Esophagus muscularis mucosa (tissue), 4 donors: ENCODE data around the gene ATP1A1. TPM values are rescaled to one million over a fixed set of nuclear protein-coding genes. Genes with fewer than 3 reads are reported as not detected.

ENCODE experiments used
- DNase-seq: peaks from one replicate; pipeline ENCODE4 v3.0.0-alpha.2; 2017; ENCODE audit errors: extremely low spot score
- H3K27ac ChIP-seq, 4 donors: fragments of 200-600 bp; sonication (generic); replicated peaks in 1 of 4; 1 replicate in 3 of 4; 2 replicates in 1 of 4; pipeline ENCODE4 v1.5.1; 2016 to 2019; ENCODE audit warnings: mild to moderate bottlenecking in 1 of 4
- H3K27me3 ChIP-seq, 4 donors: fragments of 200-600 bp; sonication (generic); one replicate each; pipeline versions ENCODE4 v1.5.1 to v1.6.0; 2016 to 2019
- H3K36me3 ChIP-seq, 4 donors: fragments of 200-600 bp; sonication (generic); one replicate each; pipeline ENCODE4 v1.5.1; 2016 to 2019
- H3K4me1 ChIP-seq, 4 donors: fragments of 200-600 bp; sonication (generic); one replicate each; pipeline ENCODE4 v1.5.1; 2016 to 2019
- H3K4me3 ChIP-seq, 4 donors: fragments of 200-600 bp; sonication (generic); 1 replicate in 2 of 4; 2 replicates in 2 of 4; pipeline ENCODE4 v1.5.1; 2016 to 2019; ENCODE audit warnings: mild to moderate bottlenecking in 4 of 4, moderate library complexity in 1 of 4
- H3K9me3 ChIP-seq, 4 donors: fragments of 200-600 bp; sonication (generic); 1 replicate in 3 of 4; 2 replicates in 1 of 4; pipeline ENCODE4 v1.5.1; 2016 to 2019
- CTCF ChIP-seq, 3 experiments: fragments of 200-600 bp in 2 of 3; fragments of 450-650 bp in 1 of 3; sonication (generic) in 2 of 3; IDR thresholded peaks; one replicate each; pipeline ENCODE4 v1.5.1; 2017 to 2019; ENCODE audit warnings: antibody characterized with exemption in 3 of 3, mild to moderate bottlenecking in 2 of 3, moderate library complexity in 1 of 3
- EP300 ChIP-seq: sonication (generic); formaldehyde crosslinking; IDR thresholded peaks from one replicate; pipeline ENCODE4 v1.6.1; 2017; ENCODE audit warnings: antibody characterized with exemption
- POLR2A ChIP-seq: fragments of 450-650 bp; IDR thresholded peaks from one replicate; pipeline ENCODE4 v1.6.1; 2017; ENCODE audit warnings: antibody characterized with exemption, moderate library complexity, mild to moderate bottlenecking, low read depth
- POLR2AphosphoS5 ChIP-seq, 2 donors: sonication (generic); formaldehyde crosslinking; IDR thresholded peaks; one replicate each; pipeline ENCODE4 v1.6.1; 2017; ENCODE audit warnings: antibody characterized with exemption in 2 of 2
- WGBS: methylation state at CpG from one replicate; pipeline ENCODE4 v1.1.5; 2018; 5-methylcytosine and 5-hydroxymethylcytosine counted together
- intact Hi-C: fragments of 100-400 bp; cut with DNase I; formaldehyde crosslinking; loops from one replicate; pipeline ENCODE4 v1.15.1; 2023
- total RNA-seq, 4 donors: library from RNA; depleted of rRNA; stranded (reverse); fragments of >200 nt; gene quantifications; one replicate each; pipeline versions ENCODE4 v1.1.0 to v1.2.1, GENCODE V29; 2016

ATP1A1 gene
- total RNA-seq, 4 donors from 2014 or later: 90.1 to 196 (median 157) TPM

GRCh38 chr1:116389013-116389412 is 16.0 kb downstream of the ATP1A1 start:
- Histone ChIP-seq H3K27me3 (no peaks in the 10 kb centered on the region), H3K36me3 (peaks cover 73 to 100% (median 96%) of the 10 kb centered on the region in 4 donors), H3K4me3 (no peak overlapping the region), H3K4me1 (peaks cover 0 to 26% (median 0%) of the 10 kb centered on the region in 4 donors), H3K27ac (no peak overlapping the region), H3K9me3 (no peaks in the 10 kb centered on the region)
- intact Hi-C loops: no loop called here
- TF ChIP-seq POLR2A (no peak), EP300 (no peak), POLR2AphosphoS5 (IDR thresholded peaks at IDR 0.05) (no peak), CTCF (IDR thresholded peaks at IDR 0.05) (no peak)
- DNase-seq: no peak
- 95% methylated on average over 2 of the region's 2 CpGs for WGBS

- no peak overlapping the region for H3K4me3 ChIP-seq
- H3K4me1 ChIP-seq: peaks cover 0 to 25% (median 0%) of the 10 kb centered on the region in 4 donors
- H3K9me3 ChIP-seq: no peaks in the 10 kb centered on the region
- H3K27me3 ChIP-seq: no peaks in the 10 kb centered on the region
- intact Hi-C loops: no loop called here
- TF ChIP-seq POLR2A (no peak), POLR2AphosphoS5 (IDR thresholded peaks at IDR 0.05) (no peak), CTCF (IDR thresholded peaks at IDR 0.05) (no peak), EP300 (no peak)
- H3K27ac ChIP-seq: no peak overlapping the region
- no peak for DNase-seq
- H3K36me3 ChIP-seq: peaks cover 79 to 100% (median 97%) of the 10 kb centered on the region in 4 donors
- WGBS: 89% methylated on average over 6 of the region's 6 CpGs
Measured at GRCh38 chr1:116389686-116390085, 16.6 kb downstream of the ATP1A1 start.

GRCh38 chr1:116390195-116390594 is 17.2 kb downstream of the ATP1A1 start:
- Histone ChIP-seq H3K4me1 (peaks cover 0 to 25% (median 0%) of the 10 kb centered on the region in 4 donors), H3K36me3 (peaks cover 79 to 100% (median 97%) of the 10 kb centered on the region in 4 donors), H3K4me3 (no peak overlapping the region), H3K27me3 (no peaks in the 10 kb centered on the region), H3K9me3 (no peaks in the 10 kb centered on the region), H3K27ac (no peak overlapping the region)
- WGBS: 94% methylated on average over 5 of the region's 5 CpGs
- DNase-seq: no peak
- intact Hi-C loops: no loop called here
- no peak for TF ChIP-seq POLR2A
- TF ChIP-seq POLR2AphosphoS5 (IDR thresholded peaks at IDR 0.05): no peak
- TF ChIP-seq EP300: no peak
- TF ChIP-seq CTCF (IDR thresholded peaks at IDR 0.05): no peak

- intact Hi-C loops: no loop called here
- Histone ChIP-seq H3K9me3 (no peaks in the 10 kb centered on the region), H3K36me3 (peaks cover 79 to 100% (median 97%) of the 10 kb centered on the region in 4 donors), H3K27me3 (no peaks in the 10 kb centered on the region), H3K4me1 (peaks cover 0 to 25% (median 0%) of the 10 kb centered on the region in 4 donors), H3K4me3 (no peak overlapping the region), H3K27ac (no peak overlapping the region)
- TF ChIP-seq CTCF (IDR thresholded peaks at IDR 0.05) (no peak), POLR2AphosphoS5 (IDR thresholded peaks at IDR 0.05) (no peak)
- 100% methylated on average over 1 of the region's 1 CpG for WGBS
- no peak for DNase-seq
Measured at GRCh38 chr1:116391185-116391584, 18.1 kb downstream of the ATP1A1 start.
